ENCODE results near the gene DTNA.

DTNA gene

DNA sequence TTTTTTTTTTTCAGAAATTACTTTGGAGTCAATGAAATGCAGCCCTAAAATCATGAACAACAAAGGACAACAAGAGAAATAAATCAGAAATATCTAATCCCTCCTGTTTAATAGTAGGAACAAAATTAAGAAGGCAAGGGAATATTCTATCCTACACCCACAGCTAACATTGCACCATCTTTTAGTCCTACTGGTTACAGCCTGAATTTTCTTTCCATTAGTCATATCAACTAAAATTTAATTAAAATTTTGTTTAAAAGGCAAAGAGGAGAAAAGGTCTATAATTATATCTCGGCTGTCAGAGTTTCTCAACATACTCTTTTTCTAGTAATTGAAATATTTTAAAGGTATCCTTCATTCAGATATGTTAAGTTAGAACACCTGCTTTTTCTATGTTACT lies 61.9 kb downstream of the DTNA start:
- H2AFZ ChIP-seq (ENCODE audit: low read depth): no peak overlapping the region
- no peaks in the 10 kb centered on the region for H3K27me3 ChIP-seq (ENCODE audit: insufficient read depth, low read depth)
- H3K9ac ChIP-seq: no peak overlapping the region
- no peak overlapping the region for H3K4me2 ChIP-seq
- no peaks in the 10 kb centered on the region for H3K79me2 ChIP-seq (ENCODE audit: insufficient read depth, low read depth)
- TF ChIP-seq, protein P1, sequence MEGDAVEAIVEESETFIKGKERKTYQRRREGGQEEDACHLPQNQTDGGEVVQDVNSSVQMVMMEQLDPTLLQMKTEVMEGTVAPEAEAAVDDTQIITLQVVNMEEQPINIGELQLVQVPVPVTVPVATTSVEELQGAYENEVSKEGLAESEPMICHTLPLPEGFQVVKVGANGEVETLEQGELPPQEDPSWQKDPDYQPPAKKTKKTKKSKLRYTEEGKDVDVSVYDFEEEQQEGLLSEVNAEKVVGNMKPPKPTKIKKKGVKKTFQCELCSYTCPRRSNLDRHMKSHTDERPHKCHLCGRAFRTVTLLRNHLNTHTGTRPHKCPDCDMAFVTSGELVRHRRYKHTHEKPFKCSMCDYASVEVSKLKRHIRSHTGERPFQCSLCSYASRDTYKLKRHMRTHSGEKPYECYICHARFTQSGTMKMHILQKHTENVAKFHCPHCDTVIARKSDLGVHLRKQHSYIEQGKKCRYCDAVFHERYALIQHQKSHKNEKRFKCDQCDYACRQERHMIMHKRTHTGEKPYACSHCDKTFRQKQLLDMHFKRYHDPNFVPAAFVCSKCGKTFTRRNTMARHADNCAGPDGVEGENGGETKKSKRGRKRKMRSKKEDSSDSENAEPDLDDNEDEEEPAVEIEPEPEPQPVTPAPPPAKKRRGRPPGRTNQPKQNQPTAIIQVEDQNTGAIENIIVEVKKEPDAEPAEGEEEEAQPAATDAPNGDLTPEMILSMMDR (conservative IDR thresholded peaks at IDR 0.05; ENCODE audit: low read depth, low read length): no peak
- no peak overlapping the region for H3K27ac ChIP-seq
- H3K4me1 ChIP-seq (ENCODE audit: low read depth, poor library complexity, severe bottlenecking): peaks cover 13% of the 10 kb centered on the region
- no peaks in the 10 kb centered on the region for H3K36me3 ChIP-seq (ENCODE audit: insufficient read depth)
- no peak overlapping the region for H3K4me3 ChIP-seq (IDR thresholded peaks at IDR 0.05; ENCODE audit: insufficient read depth, low read depth, low read length)
- H4K20me1 ChIP-seq (ENCODE audit: insufficient read depth): no peaks in the 10 kb centered on the region

GRCh38 chr18:34772887-34773286 lies 62.8 kb downstream of the DTNA start:
- Histone ChIP-seq H4K20me1 (ENCODE audit: insufficient read depth) (no peaks in the 10 kb centered on the region), H3K27ac (no peak overlapping the region), H3K27me3 (ENCODE audit: insufficient read depth, low read depth) (no peaks in the 10 kb centered on the region), H2AFZ (ENCODE audit: low read depth) (no peak overlapping the region), H3K9ac (no peak overlapping the region), H3K4me3 (IDR thresholded peaks at IDR 0.05; ENCODE audit: insufficient read depth, low read depth, low read length) (no peak overlapping the region), H3K36me3 (ENCODE audit: insufficient read depth) (no peaks in the 10 kb centered on the region), H3K4me2 (no peak overlapping the region), H3K79me2 (ENCODE audit: insufficient read depth, low read depth) (no peaks in the 10 kb centered on the region), H3K4me1 (ENCODE audit: low read depth, poor library complexity, severe bottlenecking) (peaks cover 13% of the 10 kb centered on the region)
- TF ChIP-seq, protein P1 (conservative IDR thresholded peaks at IDR 0.05; ENCODE audit: low read depth, low read length): no peak

- no peak overlapping the region for H3K4me2 ChIP-seq
- no peaks in the 10 kb centered on the region for H3K27me3 ChIP-seq (ENCODE audit: insufficient read depth, low read depth)
- H3K4me3 ChIP-seq (IDR thresholded peaks at IDR 0.05; ENCODE audit: insufficient read depth, low read depth, low read length): no peak overlapping the region
- no peaks in the 10 kb centered on the region for H4K20me1 ChIP-seq (ENCODE audit: insufficient read depth)
- no peaks in the 10 kb centered on the region for H3K36me3 ChIP-seq (ENCODE audit: insufficient read depth)
- TF ChIP-seq, protein P1 (conservative IDR thresholded peaks at IDR 0.05; ENCODE audit: low read depth, low read length): no peak
- H3K9ac ChIP-seq: no peak overlapping the region
- H2AFZ ChIP-seq (ENCODE audit: low read depth): no peak overlapping the region
- H3K27ac ChIP-seq: no peak overlapping the region
- no peaks in the 10 kb centered on the region for H3K79me2 ChIP-seq (ENCODE audit: insufficient read depth, low read depth)
- peaks cover 13% of the 10 kb centered on the region for H3K4me1 ChIP-seq (ENCODE audit: low read depth, poor library complexity, severe bottlenecking)
Observed at GRCh38 chr18:34773378-34773777, 63.3 kb downstream of the DTNA start.

DNA sequence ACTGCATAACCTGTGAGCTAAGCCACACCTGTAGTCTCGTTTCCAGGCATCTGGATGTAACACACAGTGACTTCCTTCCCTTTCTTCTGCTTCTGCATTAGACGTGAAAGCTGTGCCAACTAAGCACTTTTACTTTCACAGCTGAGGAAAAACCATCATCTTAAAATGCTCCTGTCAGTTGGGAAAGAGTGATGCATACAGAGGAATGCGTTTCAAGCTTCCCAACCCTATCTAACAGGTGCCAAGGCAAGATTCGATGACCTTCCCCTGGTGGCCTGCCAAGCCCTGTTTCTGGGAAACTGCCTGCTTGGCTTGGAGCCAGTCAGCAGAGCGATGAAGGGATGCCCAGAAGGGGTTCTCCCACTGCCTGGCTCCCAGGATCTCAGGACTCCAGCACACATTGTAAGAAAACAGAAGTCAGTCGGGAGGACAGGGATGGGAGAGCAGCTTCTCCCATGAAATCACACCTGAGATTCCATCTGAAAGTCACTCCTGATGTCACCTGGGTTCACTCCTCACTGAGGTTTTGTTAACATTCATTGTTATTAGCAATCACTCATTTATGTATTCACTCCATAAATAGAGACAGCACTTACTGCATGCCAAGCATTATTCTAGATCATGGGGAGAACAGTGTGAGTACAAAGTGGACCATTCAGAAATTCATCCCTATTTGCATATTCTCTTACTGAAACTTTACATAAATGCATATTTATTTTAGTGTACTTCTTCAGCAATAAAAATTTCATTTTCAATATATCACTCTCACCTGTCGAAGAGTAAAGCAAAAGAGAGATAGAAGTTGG lies 64.1 kb downstream of the DTNA start:
- no peaks in the 10 kb centered on the region for H4K20me1 ChIP-seq (ENCODE audit: insufficient read depth)
- H3K4me3 ChIP-seq (IDR thresholded peaks at IDR 0.05; ENCODE audit: insufficient read depth, low read depth, low read length): no peak overlapping the region
- H3K4me2 ChIP-seq: no peak overlapping the region
- H3K27me3 ChIP-seq (ENCODE audit: insufficient read depth, low read depth): no peaks in the 10 kb centered on the region
- TF ChIP-seq, protein P1 (conservative IDR thresholded peaks at IDR 0.05; ENCODE audit: low read depth, low read length): no peak
- H3K9ac ChIP-seq: no peak overlapping the region
- peaks cover 13% of the 10 kb centered on the region for H3K4me1 ChIP-seq (ENCODE audit: low read depth, poor library complexity, severe bottlenecking)
- no peaks in the 10 kb centered on the region for H3K79me2 ChIP-seq (ENCODE audit: insufficient read depth, low read depth)
- no peak overlapping the region for H3K27ac ChIP-seq
- H3K36me3 ChIP-seq (ENCODE audit: insufficient read depth): no peaks in the 10 kb centered on the region
- H2AFZ ChIP-seq (ENCODE audit: low read depth): no peak overlapping the region

Data from KMS-11 (cell line).